Endothelial cell of umbilical vein (primary cell): ENCODE results near the gene CCDC27.

Experiments
- CTCF ChIP-seq, 2 donors: IDR thresholded peaks; 1 replicate in 1 of 2; 2 replicates in 1 of 2; pipeline ENCODE4 v1.5.1; 2011; ENCODE audit warnings: low read length in 2 of 2, mild to moderate bottlenecking in 2 of 2, moderate library complexity in 2 of 2, control low read depth in 1 of 2, inconsistent platforms in 1 of 2, low read depth in 1 of 2; ENCODE audit not compliant: insufficient read depth in 1 of 2; ENCODE audit errors: extremely low read depth in 1 of 2
- EZH2 ChIP-seq: IDR thresholded peaks from 2 replicates; pipeline ENCODE4 v1.6.1; 2012; ENCODE audit warnings: borderline replicate concordance, low read depth, mild to moderate bottlenecking, moderate library complexity, low read length, inconsistent platforms; ENCODE audit not compliant: severe bottlenecking
- JUN ChIP-seq: IDR thresholded peaks from 2 replicates; pipeline ENCODE4 v1.6.1; 2011; ENCODE audit warnings: borderline replicate concordance, low read depth; ENCODE audit not compliant: insufficient read length, insufficient read depth
- MYC ChIP-seq: IDR thresholded peaks from one replicate; pipeline ENCODE4 v1.6.1; 2011; ENCODE audit warnings: mild to moderate bottlenecking, low read depth, low read length
- POLR2A ChIP-seq: IDR thresholded peaks from 2 replicates; pipeline ENCODE4 v1.6.1; 2012; ENCODE audit warnings: low read depth, mild to moderate bottlenecking, control low read depth, low read length

- TF ChIP-seq JUN (no peak), CTCF (IDR thresholded peaks at IDR 0.05; ENCODE audit: extremely low read depth in 1 of 2, insufficient read depth in 1 of 2, low read depth in 1 of 2, low read length in 2 of 2) (no peak), EZH2 (no peak), POLR2A (no peak), MYC (no peak)
Measured at GRCh38 chr1:3730543-3731247, 21.6 kb upstream of the CCDC27 start.
